ENCODE data around the gene TNFAIP6.
"Not testable (repeated sequence)": the region's sequence is repeated elsewhere in the genome, so short reads cannot be mapped to it uniquely, and the experiment has no call there.

The TNFAIP6 gene

DNA sequence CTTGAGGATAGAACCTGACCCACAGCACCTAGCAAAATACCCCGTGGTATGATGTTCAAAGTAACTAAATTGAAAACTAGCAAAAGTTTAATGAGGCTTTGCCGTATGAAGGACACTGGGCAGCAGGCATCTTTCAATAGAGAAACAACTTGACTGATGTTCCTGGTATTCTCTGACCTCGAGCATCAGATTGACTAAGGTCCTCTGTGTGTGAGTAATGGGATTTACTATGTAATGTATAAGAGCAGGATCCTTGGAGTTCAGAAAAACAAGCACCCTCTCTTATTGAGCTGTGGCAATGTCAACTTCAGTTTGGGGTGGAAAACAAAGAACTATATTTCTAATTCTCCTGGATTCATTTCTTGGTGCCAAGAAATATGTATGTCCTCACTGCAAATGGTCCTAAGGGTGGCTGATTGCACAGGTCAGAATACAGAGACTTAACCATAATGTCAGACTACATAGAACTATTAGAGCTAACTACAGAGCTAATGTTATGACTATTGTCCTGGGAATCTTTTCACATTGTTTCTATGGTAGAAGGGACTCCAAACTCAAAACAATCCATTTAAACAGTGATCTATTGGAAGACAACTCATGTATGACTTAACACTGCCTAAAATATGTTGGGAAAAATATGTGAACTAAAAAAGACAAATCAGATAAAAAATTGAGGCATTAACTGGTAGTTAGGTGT, 4.4 kb downstream of the TNFAIP6 start:
- no peak for DNase-seq

DNA sequence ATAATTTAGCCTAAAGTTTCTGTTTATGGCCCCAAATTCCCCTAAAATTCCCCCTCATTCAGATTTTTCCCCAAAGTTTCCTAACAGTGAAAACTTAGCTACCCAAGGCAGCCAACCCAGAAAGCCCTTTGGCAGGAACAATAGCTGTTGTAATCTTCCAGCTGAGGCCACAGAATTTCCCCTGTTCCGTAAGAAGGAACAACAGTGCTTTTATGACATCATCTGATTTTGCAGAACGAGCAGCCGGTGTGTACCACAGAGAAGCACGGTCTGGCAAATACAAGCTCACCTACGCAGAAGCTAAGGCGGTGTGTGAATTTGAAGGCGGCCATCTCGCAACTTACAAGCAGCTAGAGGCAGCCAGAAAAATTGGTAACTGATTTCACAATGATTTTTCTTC, 6.3 kb downstream of the TNFAIP6 start:
- no peak for DNase-seq

DNA sequence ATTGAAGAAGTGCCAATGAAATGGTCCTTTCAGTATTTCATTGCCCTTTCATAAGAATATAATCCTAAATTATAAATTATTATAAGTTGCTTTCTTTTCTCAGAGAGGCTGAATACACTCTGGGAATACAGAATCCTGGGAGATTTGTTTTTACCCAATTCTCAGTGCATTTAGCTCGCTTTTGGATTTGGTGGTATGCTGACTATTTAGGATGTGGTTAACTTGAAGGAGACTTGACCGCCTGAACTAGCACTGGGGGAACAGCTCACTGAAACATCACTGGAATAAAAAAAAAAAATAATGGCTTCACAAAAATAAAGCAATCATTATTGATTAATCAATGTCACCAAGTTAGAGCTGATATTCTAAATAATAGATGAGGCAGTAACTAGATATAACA, 10.2 kb downstream of the TNFAIP6 start:
- no peak for DNase-seq

DNA sequence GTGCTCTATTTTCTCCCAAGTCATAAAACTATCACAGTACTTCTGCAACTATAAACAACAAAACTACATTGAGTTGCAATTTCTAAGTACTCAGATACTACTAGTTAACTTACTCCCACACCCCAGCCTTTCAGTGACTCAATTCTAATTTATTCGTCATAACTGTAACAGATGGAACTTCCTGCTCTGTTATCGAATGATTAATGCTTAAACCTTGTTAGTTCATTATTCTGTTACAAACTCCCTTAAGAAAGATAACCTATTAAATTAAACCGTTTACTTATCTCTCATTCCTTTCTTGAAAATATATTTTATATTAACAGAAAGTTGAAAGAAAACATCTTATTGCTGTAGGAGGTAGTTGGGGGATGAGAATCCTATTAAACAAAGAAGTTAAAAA, 17.0 kb downstream of the TNFAIP6 start:
- DNase-seq, result no peak

DNA sequence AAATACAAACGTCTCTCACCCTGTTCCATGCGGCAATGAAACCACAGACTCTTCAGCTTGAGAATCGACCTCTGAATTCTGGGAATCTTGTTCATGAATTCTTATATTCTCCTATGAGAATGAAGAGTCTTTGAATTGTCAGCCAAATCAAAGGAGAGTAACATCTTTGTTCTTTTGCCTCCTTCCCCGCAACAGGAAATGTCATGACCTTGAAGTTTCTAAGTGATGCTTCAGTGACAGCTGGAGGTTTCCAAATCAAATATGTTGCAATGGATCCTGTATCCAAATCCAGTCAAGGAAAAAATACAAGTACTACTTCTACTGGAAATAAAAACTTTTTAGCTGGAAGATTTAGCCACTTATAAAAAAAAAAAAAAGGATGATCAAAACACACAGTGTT, 21.8 kb downstream of the TNFAIP6 start:
- no peak for DNase-seq

DNA sequence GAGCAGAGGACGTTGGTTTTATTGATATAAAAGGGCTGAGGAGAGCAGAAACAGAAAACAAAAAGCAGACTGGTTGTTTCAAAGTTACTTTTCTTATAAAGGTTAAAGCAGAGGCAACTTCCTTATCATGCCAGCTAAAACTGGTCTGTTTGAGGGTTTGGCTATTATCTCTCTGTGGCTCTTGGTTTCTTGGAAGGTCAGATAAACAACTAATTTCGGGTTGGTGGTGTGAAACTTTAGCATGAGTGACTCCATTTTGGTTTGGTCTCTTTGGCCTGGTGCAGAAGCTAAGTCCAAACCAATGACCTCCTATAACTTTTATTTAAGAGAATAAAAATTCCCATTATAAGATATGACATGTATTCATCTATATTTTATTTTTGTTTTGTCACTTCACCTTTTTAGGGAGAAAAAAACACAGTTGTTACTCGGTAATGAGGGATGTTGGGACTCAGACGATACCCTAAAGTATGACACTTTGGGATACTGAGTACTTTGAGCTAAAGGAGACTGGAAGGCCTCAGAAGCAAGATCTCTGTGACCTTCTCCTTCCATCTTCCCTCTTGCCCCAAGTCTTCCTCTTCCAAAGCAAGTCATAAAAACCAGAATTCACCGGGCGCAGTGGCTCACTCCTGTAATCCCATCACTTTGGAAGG, 23.3 kb downstream of the TNFAIP6 start:
- DNase-seq, result no peak

DNA sequence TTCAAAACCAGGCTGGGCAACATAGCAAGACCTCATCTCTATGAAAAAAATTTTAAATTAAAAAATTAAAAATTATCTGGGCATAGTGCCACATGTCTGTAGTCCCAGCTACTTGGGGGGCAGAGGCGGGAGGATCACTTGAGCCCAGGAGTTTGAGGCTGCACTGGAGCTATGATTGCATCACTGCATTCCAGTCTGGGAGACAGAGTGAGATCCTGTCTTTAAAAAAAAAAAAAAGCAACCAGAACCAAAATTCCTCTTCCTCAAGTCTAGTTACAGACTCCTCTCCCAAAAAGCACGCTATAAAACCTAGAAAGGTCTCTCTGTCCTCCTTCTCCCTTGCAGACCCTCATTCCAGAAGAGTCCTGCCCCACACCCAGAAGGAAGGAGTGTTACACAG, 23.9 kb downstream of the TNFAIP6 start:
- DNase-seq, result no peak

DNA sequence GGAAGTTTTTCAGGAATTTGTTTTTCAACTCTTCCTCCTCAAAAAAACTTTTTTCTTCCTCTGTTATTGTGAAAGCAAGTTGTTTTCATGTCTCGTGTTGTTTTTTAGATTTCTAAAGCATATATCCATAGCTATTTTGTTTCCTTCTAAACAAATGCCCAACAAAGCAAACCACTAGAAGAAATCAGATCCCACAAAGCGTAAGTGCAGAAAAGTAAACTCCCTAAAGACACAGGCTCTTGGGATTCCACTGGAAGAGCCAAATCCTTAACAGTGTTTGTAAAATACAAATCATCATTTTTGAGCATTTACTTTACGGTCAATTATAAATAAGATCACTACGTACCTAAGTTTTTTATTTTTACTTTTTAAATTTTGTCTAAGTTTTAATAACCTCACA, 30.6 kb downstream of the TNFAIP6 start:
- DNase-seq, result no peak

DNA sequence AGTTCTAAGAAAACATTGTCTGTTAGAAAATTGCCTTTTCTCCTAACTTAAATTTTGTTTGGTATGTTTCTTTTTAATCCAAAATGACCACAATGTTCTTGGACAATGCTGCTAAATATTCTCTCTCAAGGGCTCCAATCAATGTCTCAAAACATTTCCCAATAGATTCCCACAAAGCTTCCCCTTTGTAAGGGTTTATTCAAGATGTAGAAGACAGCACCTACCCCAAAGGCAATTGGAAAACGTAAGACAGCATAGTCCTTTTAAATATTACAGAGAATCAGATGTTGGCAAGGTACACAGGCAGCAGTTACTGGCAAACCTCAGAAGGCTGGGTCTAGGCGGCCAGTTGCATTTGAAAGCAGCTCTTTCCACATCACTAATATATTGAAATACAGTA, 34.0 kb downstream of the TNFAIP6 start:
- DNase-seq, result no peak

DNA sequence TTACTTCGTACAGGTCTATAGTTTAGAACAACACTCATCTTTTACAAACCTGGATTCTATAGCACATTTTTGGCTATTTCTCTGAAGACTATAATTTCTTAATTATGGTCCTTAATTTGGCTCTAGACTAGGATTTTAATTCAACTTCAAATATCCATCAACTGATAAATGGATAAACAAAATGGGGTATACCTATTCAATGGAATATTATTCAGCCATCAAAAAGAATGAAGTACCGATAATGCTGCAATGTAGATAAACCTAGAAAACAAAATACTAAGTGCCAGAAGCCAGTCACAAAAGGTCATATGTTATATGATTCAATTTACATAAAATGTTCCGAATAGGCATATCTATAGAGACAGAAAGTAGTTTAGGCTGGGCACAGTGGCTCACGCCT, 37.1 kb downstream of the TNFAIP6 start:
- no peak for DNase-seq

DNA sequence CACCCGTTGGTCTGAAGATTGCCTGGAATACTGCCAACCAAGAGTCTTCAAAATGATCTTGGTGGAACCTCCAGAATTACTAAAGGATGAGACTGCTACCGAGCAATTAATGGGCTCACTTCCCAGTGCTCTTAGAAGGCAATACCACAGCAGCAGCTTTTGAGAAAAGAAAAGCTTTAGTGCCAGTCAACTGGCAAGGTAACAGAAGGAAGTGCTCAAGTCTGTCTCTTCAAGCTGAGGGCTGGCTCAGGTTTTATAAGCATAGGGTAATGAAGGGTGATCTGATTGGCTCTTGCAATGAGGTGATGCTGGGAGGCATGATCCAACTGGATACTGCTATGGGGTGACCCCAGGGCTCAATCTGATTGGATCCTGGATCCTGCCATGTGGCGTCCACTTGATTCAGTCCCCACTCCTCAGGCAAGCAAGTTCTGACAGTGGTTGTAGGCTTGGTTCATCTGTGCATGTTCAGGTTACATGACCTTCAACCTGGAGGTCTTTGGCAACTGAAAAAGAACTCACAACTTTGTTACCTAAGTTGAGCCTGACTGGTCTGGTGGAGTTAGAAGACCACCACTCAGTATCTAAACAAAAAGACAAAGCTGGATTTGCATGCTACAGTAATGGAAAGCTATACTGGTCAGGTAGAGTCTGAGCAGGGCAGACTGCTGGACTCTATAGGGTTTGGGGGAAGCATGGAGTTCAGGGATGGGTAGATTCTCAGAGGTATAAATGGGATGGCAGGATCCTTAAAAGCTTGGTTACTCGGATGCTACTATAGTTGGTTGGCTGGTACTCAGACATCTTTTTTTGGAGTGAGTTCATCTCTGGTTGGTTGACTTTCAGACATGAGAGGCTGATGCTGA, 38.4 kb downstream of the TNFAIP6 start:
- no peak for DNase-seq

DNA sequence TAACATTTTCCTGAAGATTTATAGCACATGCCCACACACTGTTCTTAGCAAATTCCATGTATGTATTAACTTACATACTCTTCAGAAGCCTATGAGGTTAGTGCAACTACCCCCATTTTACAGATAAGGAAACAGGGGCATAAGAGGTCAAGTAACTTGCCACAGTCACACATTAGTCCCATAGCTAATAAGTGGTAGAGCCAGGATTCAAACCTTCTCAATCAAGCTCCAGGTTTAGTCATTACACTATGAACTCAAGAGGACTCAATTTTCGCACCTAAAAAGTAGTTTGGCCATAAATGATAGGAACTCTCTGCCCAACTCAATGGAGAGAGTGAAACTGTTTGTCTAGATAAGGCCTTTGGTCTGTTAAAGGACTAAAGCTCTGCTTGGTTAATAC, 42.6 kb downstream of the TNFAIP6 start:
- DNase-seq, result no peak

DNA sequence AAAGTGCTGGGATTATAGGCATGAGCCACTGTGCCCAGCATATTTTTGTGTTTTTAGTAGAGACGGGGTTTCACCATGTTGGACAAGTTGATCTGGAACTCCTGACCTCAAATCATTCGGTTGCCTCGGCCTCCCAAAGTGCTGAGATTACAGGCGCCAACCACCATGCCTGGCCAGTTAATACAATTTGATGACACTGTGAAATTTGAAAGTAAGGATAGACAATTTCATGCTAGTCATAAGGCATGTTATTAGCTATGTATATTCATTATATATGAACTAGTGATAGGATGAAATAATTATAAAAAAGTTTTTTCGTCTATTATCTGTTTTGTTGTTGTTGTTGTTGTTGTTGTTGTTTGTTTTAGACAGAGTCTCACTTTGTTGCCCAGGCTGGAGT, 43.8 kb downstream of the TNFAIP6 start:
- DNase-seq, result no peak

DNA sequence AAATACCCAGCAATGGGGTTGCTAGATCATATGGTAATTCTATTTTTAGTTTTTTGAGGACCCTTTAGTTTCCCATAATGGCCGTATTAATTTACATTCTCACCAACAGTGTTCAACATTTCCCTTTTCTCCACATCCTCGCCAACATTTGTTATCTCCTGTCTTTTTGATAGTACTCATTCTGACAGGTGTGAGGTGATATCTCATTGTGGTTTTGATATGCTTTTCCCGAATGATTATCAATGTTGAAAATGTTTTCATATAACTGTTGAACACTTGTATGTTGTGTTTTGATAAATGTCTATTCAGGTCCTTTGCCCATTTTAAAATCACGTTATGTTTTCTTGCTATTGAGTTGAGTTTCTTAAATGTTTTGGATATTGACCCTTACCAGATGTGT, 46.5 kb downstream of the TNFAIP6 start:
- no peak for DNase-seq

DNA sequence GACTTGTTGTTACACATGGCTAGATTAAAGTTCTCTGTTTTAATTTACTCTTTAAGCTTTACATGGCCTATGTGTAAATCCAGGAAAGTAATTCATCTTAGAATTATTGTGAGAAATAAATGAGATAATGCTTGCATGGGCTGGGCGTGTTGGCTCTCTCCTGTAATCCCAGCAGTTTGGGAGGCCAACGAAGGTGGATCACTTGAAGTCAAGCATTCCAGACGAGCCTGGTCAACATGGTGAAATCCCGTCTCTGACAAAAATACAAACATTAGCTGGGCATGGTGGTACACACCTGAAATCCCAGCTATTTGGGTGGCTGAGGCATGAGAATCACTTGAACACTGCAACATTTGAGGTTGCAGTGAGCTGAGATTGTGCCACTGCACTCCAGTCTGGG, 48.0 kb downstream of the TNFAIP6 start:
- no peak for DNase-seq

DNA sequence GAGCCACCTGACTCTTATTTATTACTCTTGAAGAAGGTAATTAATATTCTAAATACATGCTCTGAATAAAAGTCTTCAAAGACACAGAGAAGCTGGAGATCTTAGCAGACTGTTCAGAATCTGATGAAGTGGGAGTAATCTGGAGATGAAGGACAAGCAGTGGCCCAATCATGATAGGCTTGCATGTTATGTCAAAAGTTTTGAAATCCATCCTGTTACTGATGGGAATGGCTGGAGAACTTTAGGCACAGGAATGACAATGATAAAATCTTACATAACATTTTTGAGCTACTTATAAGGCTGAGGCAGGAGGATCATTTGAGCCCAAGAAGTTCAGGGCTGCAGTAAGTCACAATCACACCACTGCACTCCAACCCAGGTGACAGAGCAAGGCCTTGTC, 49.9 kb downstream of the TNFAIP6 start:
- DNase-seq, result no peak

DNA sequence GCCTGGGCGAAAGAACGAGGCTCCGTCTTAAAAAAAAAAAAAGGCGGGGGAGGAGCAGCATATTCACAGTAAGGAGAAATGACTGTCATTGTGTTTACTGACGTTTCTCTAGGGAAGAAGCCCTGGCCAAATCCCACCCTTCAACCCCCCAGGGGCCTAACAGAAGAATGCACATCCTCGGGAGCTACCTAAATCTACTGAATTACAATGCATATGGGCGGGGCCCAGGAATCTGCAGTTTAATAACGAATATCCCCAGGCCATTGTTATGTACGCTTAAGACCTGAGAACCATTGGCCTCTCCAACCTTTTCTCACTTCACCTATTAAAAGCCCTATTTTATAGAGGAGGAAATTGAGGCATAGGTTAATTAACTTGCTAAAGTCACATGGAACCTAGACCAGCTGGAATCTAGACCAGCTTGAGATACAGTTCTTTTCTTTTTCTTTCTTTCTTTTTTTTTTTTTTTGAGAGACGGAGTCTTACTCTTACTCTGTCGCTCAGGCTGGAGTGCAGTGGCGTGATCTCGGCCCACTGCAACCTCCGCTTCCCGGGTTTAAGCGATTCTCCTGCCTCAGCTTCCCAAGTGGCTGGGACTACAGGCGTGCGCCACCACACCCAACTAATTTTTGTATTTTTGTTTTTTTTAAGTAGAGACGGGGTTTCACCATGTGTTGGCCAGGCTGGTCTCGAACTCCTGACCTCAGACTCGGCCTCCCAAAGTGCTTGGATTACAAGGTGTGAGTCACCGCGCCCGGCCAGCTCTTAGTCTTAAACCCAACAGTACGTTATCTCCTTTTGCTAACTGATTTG, 51.6 kb downstream of the TNFAIP6 start:
- no peak for DNase-seq

DNA sequence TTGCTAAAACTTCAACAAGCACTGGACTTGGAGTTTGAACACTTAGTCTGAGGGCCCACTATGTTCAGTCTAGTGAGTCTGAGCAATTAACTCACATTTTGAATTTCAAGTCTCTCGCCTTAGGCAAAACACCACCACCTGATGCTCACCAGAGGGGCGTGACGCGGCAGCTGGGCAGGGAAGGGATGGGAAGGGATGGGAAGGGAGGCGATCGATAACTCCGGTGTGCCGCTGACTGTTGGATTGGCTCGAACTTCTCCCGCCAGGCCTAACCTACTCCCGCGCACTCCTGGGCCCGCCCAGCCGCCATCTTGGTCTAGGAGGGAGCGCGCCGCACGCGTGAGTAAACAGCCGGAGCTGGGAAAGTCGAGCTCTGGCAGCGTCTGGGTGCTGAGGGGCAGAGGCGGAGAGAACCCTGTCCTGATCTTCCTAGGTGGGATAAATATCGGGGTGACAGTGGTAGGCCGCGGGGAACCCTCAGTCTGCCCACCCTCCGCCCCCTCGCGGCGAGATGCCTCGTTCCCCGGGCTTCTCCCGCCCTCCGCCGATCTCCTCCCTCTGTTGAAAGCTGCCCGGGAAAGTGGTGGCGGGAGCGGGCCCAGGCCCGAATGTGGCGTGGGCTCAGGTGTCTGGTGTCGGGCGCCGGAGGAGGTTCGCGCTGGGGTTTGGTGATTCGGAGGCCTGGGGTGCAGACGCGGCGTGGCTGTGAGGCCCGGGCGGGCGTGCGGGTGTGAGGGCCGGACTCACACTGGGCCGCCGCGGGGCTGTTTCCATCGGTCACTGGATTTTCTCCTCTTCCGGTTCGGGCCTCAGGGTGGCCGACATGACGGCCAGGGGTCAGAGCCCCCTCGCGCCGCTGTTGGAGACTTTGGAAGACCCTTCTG, 52.5 kb downstream of the TNFAIP6 start, which contains the start of gene RIF1:
Gene RIF1, plus strand, starts transcription at position 302 of the 884 bp plus-strand sequence. Its CDS starts 522 bp downstream, at position 824.
- DNase-seq, result peak; percentile 80

DNA sequence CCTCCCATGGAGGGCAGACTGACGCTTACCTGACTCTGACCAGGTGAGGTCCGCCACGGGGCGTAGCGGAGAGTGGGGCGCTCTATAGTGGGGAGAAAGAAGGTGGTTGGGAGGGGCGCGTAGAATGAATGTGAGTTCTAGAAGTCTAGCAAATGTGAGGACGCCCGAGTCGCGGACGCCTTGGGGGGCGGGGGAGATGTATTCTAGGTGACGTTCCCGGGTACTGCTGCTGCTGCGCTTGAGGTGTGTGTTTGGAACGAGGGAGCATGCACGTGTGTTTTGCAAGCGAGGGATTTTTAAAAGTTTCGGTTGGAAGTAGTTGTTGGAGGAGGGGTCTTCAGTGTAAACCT, 53.1 kb downstream of the TNFAIP6 start:
- DNase-seq, result peak; percentile 36

DNA sequence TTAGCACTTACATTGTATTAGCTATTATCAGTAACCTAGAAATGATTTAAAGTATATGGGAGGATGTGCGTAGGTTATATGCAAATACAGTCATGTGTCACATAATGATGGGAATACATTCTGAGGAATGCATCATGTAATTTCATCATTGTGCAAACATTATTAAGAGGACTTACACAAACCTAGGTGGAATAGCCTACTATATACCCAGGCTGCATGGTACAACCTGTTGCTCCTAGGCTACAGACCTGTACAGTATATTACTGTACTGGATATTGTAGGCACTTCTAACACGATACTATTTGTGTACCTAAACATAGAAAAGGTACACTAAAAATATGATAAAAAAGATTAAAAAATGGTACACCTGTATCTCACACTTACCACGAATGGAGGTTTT, 60.3 kb downstream of the TNFAIP6 start:
- no peak for DNase-seq

DNA sequence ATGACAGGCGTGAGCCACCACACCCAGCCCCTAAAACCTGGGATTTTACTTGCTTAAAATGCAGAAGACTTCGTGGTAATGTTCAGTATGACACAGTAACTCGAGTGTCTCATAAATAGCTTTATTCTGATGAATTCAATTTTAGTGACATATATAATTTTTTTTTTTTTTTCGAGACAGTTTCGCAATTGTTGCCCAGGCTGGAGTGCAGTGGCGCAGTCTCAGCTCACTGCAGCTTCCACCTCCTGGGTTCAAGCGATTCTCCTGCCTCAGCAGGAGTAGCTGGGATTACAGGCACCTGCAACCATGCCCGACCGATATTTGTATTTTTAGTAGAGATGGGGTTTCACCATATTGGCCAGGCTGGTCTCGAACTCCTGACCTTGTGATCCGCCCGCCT, 64.3 kb downstream of the TNFAIP6 start:
- not testable (repeated sequence) for DNase-seq

DNA sequence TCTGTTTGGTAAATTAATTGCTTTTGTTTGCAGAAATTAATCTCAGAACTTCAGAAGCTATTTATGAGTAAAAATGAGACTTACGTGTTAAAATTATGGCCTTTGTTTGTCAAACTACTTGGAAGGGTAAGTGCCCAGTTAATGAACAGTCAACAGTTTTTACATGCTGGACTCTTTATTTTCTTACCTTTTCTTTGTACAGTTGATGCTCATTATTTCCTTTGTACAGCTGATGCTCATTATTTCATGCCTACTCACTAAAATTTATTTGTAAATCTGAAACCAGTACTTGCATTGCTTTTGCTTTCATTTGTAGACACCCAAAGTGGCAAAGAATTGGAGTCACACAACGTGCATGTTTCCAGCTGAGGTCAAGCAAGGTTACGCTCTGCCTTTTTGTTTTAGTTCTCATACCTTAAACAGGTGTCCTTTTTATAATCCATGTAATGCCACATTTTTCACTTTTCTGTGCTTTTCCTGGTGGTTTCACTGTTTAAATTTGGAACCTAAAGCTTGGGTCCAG, 65.6 kb downstream of the TNFAIP6 start:
- no peak for DNase-seq

Data from stimulated activated CD4-positive, alpha-beta T cell treated with anti-CD3 and anti-CD28 coated beads, Interleukin-12 subunit alpha, Interleukin-12 subunit beta, amount 100 ng/mL, for 4 hours (primary cell).